ENCODE measurements around the gene SIGLEC11. TPM values are rescaled to one million over a fixed set of nuclear protein-coding genes. Genes with fewer than 3 reads are reported as not detected.

SIGLEC11 gene
- total and polyA plus RNA-seq, 2 of the 13 experiments (the other 11 are each of a cell fraction or from before 2014, with no cell fraction given) = not detected

DNA sequence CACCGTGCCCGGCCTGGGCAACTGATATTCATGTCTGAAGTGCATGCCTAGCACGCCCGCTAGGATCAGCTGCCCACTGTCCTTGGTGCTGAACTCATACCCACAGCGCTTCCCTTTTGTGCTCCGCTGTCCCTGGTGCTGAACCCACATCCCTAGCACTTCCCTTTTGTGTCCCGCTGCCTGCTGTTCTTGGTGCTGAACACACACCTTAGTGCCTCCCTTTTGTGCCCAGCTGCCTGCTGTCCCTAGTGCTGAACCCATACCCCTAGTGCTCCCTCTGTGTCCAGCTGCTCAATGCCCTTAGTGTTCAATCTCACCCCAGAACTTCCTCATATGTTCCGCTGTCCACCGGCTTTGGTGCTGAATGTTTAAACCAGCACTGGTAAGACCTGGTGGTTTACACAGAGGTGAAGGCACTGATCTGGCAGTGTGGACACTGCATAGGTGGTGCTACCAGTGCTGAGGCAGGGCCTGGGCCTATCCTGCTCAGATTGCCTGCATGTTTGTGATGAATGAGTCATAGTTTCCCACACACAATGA lies 26.3 kb upstream of the SIGLEC11 start (continued):
- no peak for TF ChIP-seq ZBTB40 (IDR thresholded peaks at IDR 0.05)
- TF ChIP-seq ZBTB40 (CRISPR knock-in tag; IDR thresholded peaks at IDR 0.05) = peak; percentile 99
- TF ChIP-seq NONO (IDR thresholded peaks at IDR 0.05) = no peak
- TF ChIP-seq NONO (CRISPR knock-in tag; conservative IDR thresholded peaks at IDR 0.05) = peak; percentile 61
- no peak for TF ChIP-seq GPBP1L1 (CRISPR knock-in tag; IDR thresholded peaks at IDR 0.05)
- TF ChIP-seq WIZ (CRISPR knock-in tag; IDR thresholded peaks at IDR 0.05) = peak; percentile 100
- TF ChIP-seq KLF9 (CRISPR knock-in tag; IDR thresholded peaks at IDR 0.05; ENCODE audit: low read depth) = peak; percentile 99
- peak; percentile 100 for TF ChIP-seq ZBTB38 (CRISPR knock-in tag; IDR thresholded peaks at IDR 0.05)
- peak; percentile 99 for TF ChIP-seq ZBTB10 (CRISPR knock-in tag; IDR thresholded peaks at IDR 0.05; ENCODE audit: borderline replicate concordance)
- TF ChIP-seq SRSF1 (optimal IDR thresholded peaks at IDR 0.05; ENCODE audit: low read depth, low read length) = peak; percentile 50
- peak; percentile 100 for TF ChIP-seq ZNF543 (CRISPR knock-in tag; IDR thresholded peaks at IDR 0.05)
- no peak for TF ChIP-seq ZNF282 (IDR thresholded peaks at IDR 0.05; ENCODE audit: partially characterized antibody)
- TF ChIP-seq ZNF329 (CRISPR knock-in tag; IDR thresholded peaks at IDR 0.05; ENCODE audit: low read depth) = peak; percentile 98
- TF ChIP-seq ARID2 (CRISPR knock-in tag; IDR thresholded peaks at IDR 0.05; ENCODE audit: borderline replicate concordance) = peak; percentile 100
- TF ChIP-seq ZNF260 (CRISPR knock-in tag; IDR thresholded peaks at IDR 0.05; ENCODE audit: borderline replicate concordance, low read depth) = peak; percentile 95; the same call in 1 of the 2 replicates
- TF ChIP-seq MATR3 (CRISPR knock-in tag; IDR thresholded peaks at IDR 0.05) = no peak
- peak; percentile 100 for TF ChIP-seq ZSCAN30 (CRISPR knock-in tag; IDR thresholded peaks at IDR 0.05)
- TF ChIP-seq PAWR (CRISPR knock-in tag; IDR thresholded peaks at IDR 0.05; ENCODE audit: borderline replicate concordance) = peak; percentile 100
- peak; percentile 99 for TF ChIP-seq AKAP8 (CRISPR knock-in tag; IDR thresholded peaks at IDR 0.05)
